SU-DHL-6 (cell line): ENCODE results near the gene CCDC68.

ENCODE experiments used
- H2AFZ ChIP-seq: fragments of 200-600 bp; sonication (generic); 2 replicates; pipeline ENCODE4 v1.6.1; 2014; ENCODE audit warnings: low read depth, mild to moderate bottlenecking, moderate library complexity, mixed read lengths, antibody characterized with exemption, low read length; ENCODE audit not compliant: severe bottlenecking
- H3F3A ChIP-seq: fragments of 200-600 bp; shearing (Covaris generic); 2 replicates; pipeline ENCODE4 v1.6.0; 2016; ENCODE audit warnings: antibody characterized with exemption, mild to moderate bottlenecking; ENCODE audit not compliant: insufficient read depth
- H3K27ac ChIP-seq: fragments of 200-600 bp; sonication (generic); 2 replicates; pipeline ENCODE4 v1.5.1; 2016; ENCODE audit warnings: low read depth, mild to moderate bottlenecking, low read length, moderate library complexity, mixed read lengths
- H3K27me3 ChIP-seq: fragments of 200-600 bp; sonication (generic), shearing (Covaris generic); 2 replicates; pipeline ENCODE4 v1.6.0; 2014; ENCODE audit warnings: mild to moderate bottlenecking, low read length
- H3K36me3 ChIP-seq: fragments of 200-600 bp; sonication (generic); 2 replicates; pipeline ENCODE4 v1.6.1; 2014; ENCODE audit warnings: mild to moderate bottlenecking, low read length, mixed read lengths
- H3K4me2 ChIP-seq: fragments of 300-600, 200-600 bp; shearing (Covaris generic), sonication (generic); 2 replicates; pipeline ENCODE4 v1.6.0; 2014; ENCODE audit warnings: low read length, low read depth, mild to moderate bottlenecking; ENCODE audit not compliant: poor library complexity, severe bottlenecking
- H3K4me3 ChIP-seq: fragments of 200-600 bp; sonication (generic); 2 replicates; pipeline ENCODE4 v1.5.1; 2014; ENCODE audit warnings: antibody characterized with exemption, low read length, mild to moderate bottlenecking, mixed read lengths; ENCODE audit not compliant: insufficient read depth, poor library complexity, severe bottlenecking
- H3K79me2 ChIP-seq: fragments of 200-600 bp; sonication (generic); 2 replicates; pipeline ENCODE4 v1.6.1; 2014; ENCODE audit warnings: mild to moderate bottlenecking, low read length, moderate library complexity; ENCODE audit not compliant: insufficient read depth
- H3K9ac ChIP-seq: fragments of 200-600 bp; sonication (generic); 2 replicates; pipeline ENCODE4 v1.7.0; 2014; ENCODE audit warnings: mild to moderate bottlenecking, low read length
- H3K9me2 ChIP-seq: fragments of 200-600 bp; sonication (generic); replicated peaks from 2 replicates; pipeline ENCODE4 v1.6.1; 2014; ENCODE audit warnings: low read length; ENCODE audit not compliant: insufficient read depth
- H3K9me3 ChIP-seq: fragments of 200-600 bp; sonication (generic); 2 replicates; pipeline ENCODE4 v1.6.1; 2014; ENCODE audit warnings: low read length, mixed read lengths; ENCODE audit not compliant: insufficient read depth
- H4K20me1 ChIP-seq: fragments of 200-600 bp; sonication (generic); 2 replicates; pipeline ENCODE4 v1.6.1; 2014; ENCODE audit warnings: low read depth, mild to moderate bottlenecking, antibody characterized with exemption, low read length, moderate library complexity, mixed read lengths
- EZH2phosphoT487 ChIP-seq: fragments of 200-600 bp; sonication (generic), shearing (Covaris generic); conservative IDR thresholded peaks from 2 replicates; pipeline ENCODE4 v1.6.1; 2018; ENCODE audit warnings: mild to moderate bottlenecking, antibody characterized with exemption, low read length, moderate library complexity, mixed read lengths
- TF ChIP-seq, protein P1 (sequence below): fragments of 200-600 bp; sonication (generic); IDR thresholded peaks from one replicate; pipeline ENCODE4 v1.5.1; 2017; ENCODE audit warnings: antibody characterized with exemption, mild to moderate bottlenecking, low read length, moderate library complexity; ENCODE audit not compliant: insufficient read depth, poor library complexity, severe bottlenecking

Gene CCDC68

DNA sequence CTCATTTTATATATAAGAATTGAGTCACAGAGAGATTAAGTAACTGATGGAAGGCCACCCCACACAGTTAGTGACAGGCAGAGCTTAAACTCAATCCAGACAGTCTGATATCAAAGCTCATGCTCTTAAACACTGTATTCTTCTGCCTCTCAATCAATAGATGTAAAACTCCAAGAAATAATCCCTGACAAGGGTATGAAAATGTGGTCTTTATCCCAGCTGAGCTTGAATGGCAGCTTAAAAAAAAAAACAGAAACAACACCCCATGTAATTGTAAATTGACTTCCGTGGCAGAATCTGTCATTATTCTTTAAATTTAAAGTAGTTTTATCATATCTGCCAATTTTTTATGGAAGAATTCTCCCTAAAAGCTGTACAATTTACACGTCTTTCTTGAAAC lies 70.9 kb downstream of the CCDC68 start:
- Histone ChIP-seq H3F3A (no peaks in the 10 kb centered on the region), H3K9ac (no peak overlapping the region), H3K4me2 (no peak overlapping the region), H3K9me3 (no peaks in the 10 kb centered on the region), H2AFZ (no peak overlapping the region), H3K4me3 (no peak overlapping the region), H3K9me2 (no peaks in the 10 kb centered on the region), H4K20me1 (no peaks in the 10 kb centered on the region), H3K79me2 (no peaks in the 10 kb centered on the region), H3K27ac (no peak overlapping the region), H3K36me3 (no peaks in the 10 kb centered on the region), H3K27me3 (no peaks in the 10 kb centered on the region)
- no peak for TF ChIP-seq EZH2phosphoT487
- TF ChIP-seq, protein P1, sequence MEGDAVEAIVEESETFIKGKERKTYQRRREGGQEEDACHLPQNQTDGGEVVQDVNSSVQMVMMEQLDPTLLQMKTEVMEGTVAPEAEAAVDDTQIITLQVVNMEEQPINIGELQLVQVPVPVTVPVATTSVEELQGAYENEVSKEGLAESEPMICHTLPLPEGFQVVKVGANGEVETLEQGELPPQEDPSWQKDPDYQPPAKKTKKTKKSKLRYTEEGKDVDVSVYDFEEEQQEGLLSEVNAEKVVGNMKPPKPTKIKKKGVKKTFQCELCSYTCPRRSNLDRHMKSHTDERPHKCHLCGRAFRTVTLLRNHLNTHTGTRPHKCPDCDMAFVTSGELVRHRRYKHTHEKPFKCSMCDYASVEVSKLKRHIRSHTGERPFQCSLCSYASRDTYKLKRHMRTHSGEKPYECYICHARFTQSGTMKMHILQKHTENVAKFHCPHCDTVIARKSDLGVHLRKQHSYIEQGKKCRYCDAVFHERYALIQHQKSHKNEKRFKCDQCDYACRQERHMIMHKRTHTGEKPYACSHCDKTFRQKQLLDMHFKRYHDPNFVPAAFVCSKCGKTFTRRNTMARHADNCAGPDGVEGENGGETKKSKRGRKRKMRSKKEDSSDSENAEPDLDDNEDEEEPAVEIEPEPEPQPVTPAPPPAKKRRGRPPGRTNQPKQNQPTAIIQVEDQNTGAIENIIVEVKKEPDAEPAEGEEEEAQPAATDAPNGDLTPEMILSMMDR: no peak

DNA sequence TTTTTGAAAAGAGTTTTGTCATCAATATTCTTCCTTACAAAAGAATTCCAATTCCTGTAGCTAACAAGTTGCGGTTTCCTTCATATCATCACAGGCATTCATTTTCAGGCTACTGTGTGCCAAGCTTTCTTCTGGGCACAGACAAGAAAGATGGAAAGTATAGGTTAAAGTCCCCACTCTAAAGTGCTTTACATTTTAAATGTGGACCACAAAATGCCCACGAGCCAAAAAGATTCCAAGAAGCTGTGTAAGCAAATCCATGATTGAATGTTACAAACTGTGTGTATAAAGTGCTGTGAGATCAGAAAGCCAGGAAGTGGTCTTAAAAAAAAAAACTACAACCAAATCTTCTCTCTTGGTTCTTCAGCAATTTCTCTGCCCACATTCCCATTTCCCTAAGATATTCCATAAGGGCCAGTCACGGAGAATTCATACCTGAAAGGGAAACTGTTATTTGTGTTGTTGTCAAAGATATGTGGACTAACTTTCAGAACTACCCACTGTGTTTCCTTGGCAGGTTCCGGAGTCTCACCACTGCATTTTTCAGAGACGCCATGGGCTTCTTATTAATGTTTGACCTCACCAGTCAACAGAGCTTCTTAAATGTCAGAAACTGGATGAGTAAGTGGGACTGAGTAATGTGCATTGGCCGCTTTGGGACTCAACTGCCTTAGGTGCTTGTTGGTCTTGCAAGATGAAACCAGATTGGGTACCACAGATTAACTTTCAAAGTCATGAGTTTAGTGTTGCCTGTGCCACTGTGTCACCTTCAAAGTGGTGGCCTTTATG lies 75.3 kb downstream of the CCDC68 start:
- no peak for TF ChIP-seq EZH2phosphoT487
- TF ChIP-seq, protein P1: no peak
- Histone ChIP-seq H3K4me2 (no peak overlapping the region), H3K27me3 (no peaks in the 10 kb centered on the region)

DNA sequence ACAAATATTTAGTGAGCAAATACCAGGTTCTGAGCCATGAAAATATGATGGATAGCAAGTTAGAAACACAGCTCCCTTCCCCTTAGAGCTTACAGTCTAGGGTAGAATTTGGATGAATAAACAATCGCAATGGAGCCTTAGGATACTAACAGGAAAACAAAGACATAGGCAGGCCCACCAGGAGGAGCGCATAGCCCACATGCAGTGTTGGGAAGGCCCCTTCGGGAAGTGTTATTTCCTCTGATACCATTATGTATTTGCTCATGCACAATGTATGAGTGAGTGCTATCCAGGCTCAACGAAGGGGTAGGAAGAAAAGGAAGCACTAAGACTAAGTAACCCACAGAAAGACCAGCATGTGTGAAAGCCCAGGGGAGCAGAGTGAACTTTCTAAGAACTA lies 76.9 kb downstream of the CCDC68 start:
- H4K20me1 ChIP-seq: no peaks in the 10 kb centered on the region
- H2AFZ ChIP-seq: no peak overlapping the region
- no peaks in the 10 kb centered on the region for H3K79me2 ChIP-seq
- H3K9ac ChIP-seq: no peak overlapping the region
- H3F3A ChIP-seq: no peaks in the 10 kb centered on the region
- H3K4me2 ChIP-seq: no peak overlapping the region
- no peaks in the 10 kb centered on the region for H3K27me3 ChIP-seq
- H3K9me2 ChIP-seq: no peaks in the 10 kb centered on the region
- no peaks in the 10 kb centered on the region for H3K36me3 ChIP-seq
- H3K27ac ChIP-seq: no peak overlapping the region
- TF ChIP-seq, protein P1: no peak
- TF ChIP-seq EZH2phosphoT487: no peak
- H3K9me3 ChIP-seq: no peaks in the 10 kb centered on the region
- no peak overlapping the region for H3K4me3 ChIP-seq

More for the DNA sequence above, 75.3 kb downstream of the CCDC68 start:
- Histone ChIP-seq H3K9me3 (no peaks in the 10 kb centered on the region), H3F3A (no peaks in the 10 kb centered on the region), H3K27ac (no peak overlapping the region), H3K4me3 (no peak overlapping the region), H3K79me2 (no peaks in the 10 kb centered on the region), H4K20me1 (no peaks in the 10 kb centered on the region), H3K36me3 (no peaks in the 10 kb centered on the region), H2AFZ (no peak overlapping the region), H3K9ac (no peak overlapping the region), H3K9me2 (no peaks in the 10 kb centered on the region)
